ENCODE data around the gene THAP4. TPM values are rescaled to one million over a fixed set of nuclear protein-coding genes. Genes with fewer than 3 reads are reported as not detected.
A peak's percentile ranks its signal among the peaks of the same experiment; 100 is the strongest.

THAP4 gene
- total RNA-seq, 1 donor from 2014 or later, result 32.4 TPM

DNA sequence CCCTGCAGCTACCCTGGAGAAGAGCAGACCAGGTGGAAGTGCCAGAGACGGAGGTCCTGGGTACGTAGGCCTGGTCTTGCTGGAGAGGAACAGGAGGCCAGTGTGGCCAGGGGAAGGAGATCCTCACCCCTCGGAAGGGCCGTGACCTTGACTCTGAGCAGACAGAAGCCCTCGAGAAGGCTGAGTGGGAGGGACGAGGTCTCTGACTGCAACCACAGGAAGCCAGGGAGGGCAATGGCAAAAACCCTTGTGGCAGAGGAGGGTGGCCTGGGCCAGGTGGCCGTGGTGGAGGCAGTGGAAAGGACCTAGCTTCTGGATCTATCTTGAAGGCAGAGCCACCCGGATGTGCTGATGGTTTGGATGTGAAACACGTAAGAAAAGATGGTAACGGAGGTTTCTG is 28.1 kb downstream of the THAP4 start:
- H3K4me3 Mint-ChIP-seq (ENCODE audit: unreplicated experiment), result peak overlapping the region; percentile 62
- TF ChIP-seq, protein P1, sequence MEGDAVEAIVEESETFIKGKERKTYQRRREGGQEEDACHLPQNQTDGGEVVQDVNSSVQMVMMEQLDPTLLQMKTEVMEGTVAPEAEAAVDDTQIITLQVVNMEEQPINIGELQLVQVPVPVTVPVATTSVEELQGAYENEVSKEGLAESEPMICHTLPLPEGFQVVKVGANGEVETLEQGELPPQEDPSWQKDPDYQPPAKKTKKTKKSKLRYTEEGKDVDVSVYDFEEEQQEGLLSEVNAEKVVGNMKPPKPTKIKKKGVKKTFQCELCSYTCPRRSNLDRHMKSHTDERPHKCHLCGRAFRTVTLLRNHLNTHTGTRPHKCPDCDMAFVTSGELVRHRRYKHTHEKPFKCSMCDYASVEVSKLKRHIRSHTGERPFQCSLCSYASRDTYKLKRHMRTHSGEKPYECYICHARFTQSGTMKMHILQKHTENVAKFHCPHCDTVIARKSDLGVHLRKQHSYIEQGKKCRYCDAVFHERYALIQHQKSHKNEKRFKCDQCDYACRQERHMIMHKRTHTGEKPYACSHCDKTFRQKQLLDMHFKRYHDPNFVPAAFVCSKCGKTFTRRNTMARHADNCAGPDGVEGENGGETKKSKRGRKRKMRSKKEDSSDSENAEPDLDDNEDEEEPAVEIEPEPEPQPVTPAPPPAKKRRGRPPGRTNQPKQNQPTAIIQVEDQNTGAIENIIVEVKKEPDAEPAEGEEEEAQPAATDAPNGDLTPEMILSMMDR (IDR thresholded peaks at IDR 0.05; ENCODE audit: partially characterized antibody, unreplicated experiment), result no peak
- peaks cover 2% of the 10 kb centered on the region for H3K27me3 Mint-ChIP-seq (ENCODE audit: unreplicated experiment)
- peaks cover 3% of the 10 kb centered on the region for H3K9me3 Mint-ChIP-seq (ENCODE audit: unreplicated experiment)
- H3K4me1 Mint-ChIP-seq (ENCODE audit: low read depth, unreplicated experiment), result peaks cover 16% of the 10 kb centered on the region
- DNase-seq, result no peak
- H3K27ac Mint-ChIP-seq (ENCODE audit: unreplicated experiment), result no peak overlapping the region
- no peaks in the 10 kb centered on the region for H3K36me3 Mint-ChIP-seq (ENCODE audit: unreplicated experiment)

DNA sequence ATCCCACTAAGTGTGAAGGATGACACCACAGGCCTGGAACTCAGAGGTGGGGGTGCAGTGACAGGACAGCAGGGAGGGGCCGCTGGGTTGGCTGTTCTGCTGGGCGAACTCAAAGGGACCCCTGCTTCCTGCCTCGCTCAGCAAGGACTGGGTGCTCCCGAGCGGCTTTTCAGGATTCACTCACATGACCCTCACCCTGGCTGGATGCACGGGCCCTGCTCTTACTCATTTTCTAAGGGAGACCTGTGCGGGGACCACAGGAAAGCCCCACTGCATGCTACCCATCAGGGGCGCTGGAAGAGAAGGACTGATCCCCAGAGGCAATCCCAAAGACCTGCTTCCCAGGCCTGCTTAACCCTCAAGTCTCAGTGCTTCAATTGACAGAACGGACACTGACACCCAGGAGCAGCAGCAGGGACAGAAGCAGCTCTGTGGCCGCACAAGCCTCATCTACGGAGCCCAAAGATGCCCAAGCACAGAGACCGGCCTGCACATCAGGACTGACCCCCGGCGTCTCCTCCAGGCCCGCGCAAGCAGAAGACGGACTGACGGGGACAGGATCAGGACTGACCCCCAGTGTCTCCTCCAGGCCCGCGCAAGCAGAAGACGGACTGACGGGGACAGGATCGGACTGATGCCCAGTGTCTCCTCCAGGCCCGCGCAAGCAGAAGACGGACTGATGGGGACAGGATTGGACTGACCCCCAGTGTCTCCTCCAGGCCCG is 29.6 kb downstream of the THAP4 start:
- H3K27me3 Mint-ChIP-seq (ENCODE audit: unreplicated experiment), result peaks cover 2% of the 10 kb centered on the region
- no peak overlapping the region for H3K27ac Mint-ChIP-seq (ENCODE audit: unreplicated experiment)
- DNase-seq, result no peak
- peaks cover 8% of the 10 kb centered on the region for H3K4me1 Mint-ChIP-seq (ENCODE audit: low read depth, unreplicated experiment)
- TF ChIP-seq, protein P1 (IDR thresholded peaks at IDR 0.05; ENCODE audit: partially characterized antibody, unreplicated experiment), result no peak
- H3K4me3 Mint-ChIP-seq (ENCODE audit: unreplicated experiment), result no peak overlapping the region
- H3K9me3 Mint-ChIP-seq (ENCODE audit: unreplicated experiment), result peaks cover 1% of the 10 kb centered on the region
- H3K36me3 Mint-ChIP-seq (ENCODE audit: unreplicated experiment), result no peaks in the 10 kb centered on the region

DNA sequence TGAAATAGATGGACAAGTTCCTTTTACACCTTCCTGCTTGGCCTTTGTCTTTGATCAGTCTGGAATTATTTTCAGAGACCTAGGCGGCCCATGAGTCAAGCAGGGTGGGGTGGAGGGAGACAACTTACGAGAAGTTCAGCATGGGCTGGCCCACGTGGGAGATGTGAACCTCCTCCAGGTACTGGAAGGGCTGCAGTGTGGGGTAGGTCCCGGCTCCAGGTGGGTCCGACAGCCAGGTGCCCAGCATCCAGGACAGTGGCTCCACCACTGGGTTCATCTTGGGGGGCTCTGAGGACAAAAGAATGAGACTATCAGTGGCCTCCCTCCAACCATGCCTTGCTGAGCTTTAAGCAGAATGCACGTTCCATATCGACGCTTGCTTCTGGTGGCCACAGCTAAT is 30.8 kb downstream of the THAP4 start:
- Mint-ChIP-seq H3K27ac (ENCODE audit: unreplicated experiment) (no peak overlapping the region), H3K9me3 (ENCODE audit: unreplicated experiment) (peaks cover 4% of the 10 kb centered on the region), H3K27me3 (ENCODE audit: unreplicated experiment) (peaks cover 2% of the 10 kb centered on the region), H3K36me3 (ENCODE audit: unreplicated experiment) (peaks cover 5% of the 10 kb centered on the region), H3K4me3 (ENCODE audit: unreplicated experiment) (no peak overlapping the region), H3K4me1 (ENCODE audit: low read depth, unreplicated experiment) (peaks cover 2% of the 10 kb centered on the region)
- DNase-seq, result no peak
- TF ChIP-seq, protein P1 (IDR thresholded peaks at IDR 0.05; ENCODE audit: partially characterized antibody, unreplicated experiment), result no peak

DNA sequence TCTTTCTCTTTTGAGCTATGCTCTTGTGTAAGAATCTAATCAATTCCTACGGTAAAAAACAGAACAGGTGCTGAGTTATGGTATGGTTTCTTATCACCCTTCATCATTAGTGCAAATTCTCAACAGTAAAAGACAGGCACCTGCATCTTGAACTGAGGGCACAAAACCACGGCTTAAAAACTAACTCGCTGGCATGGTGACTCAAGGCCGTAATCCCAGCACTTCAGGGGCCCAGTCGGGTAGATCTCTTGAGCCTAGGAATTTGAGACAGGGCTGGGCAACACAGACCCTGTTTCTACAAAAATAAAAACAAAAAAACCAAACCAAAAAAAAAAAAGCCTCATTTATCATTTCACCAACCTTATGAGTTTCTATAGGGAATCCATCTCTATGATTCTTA is 33.3 kb downstream of the THAP4 start:
- Mint-ChIP-seq H3K9me3 (ENCODE audit: unreplicated experiment) (peaks cover 4% of the 10 kb centered on the region), H3K27me3 (ENCODE audit: unreplicated experiment) (peaks cover 2% of the 10 kb centered on the region), H3K36me3 (ENCODE audit: unreplicated experiment) (peaks cover 5% of the 10 kb centered on the region), H3K4me1 (ENCODE audit: low read depth, unreplicated experiment) (no peaks in the 10 kb centered on the region), H3K4me3 (ENCODE audit: unreplicated experiment) (no peak overlapping the region), H3K27ac (ENCODE audit: unreplicated experiment) (no peak overlapping the region)
- no peak for DNase-seq
- TF ChIP-seq, protein P1 (IDR thresholded peaks at IDR 0.05; ENCODE audit: partially characterized antibody, unreplicated experiment), result no peak

DNA sequence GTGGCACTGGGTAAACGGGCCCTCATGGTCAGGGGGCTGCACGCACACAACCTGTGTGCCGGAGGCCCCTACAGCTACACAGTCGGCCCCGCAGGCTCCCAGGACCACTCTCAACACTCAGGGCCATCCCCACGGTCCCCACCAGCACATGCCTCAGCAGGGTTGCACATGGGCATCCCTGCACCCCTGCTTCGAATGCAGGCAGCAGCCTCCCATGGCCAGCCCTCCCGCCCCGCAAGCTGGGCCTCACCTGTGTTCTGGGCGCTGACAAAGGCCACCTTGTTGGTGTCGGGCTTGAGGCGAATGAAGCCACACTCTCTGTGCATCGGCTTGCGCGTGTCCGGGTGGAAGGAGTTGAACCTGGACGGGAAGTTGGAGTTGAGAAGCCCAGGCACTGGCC is 34.2 kb downstream of the THAP4 start:
- Mint-ChIP-seq H3K9me3 (ENCODE audit: unreplicated experiment) (peaks cover 4% of the 10 kb centered on the region), H3K36me3 (ENCODE audit: unreplicated experiment) (peaks cover 5% of the 10 kb centered on the region), H3K27me3 (ENCODE audit: unreplicated experiment) (peaks cover 2% of the 10 kb centered on the region), H3K4me1 (ENCODE audit: low read depth, unreplicated experiment) (peaks cover 6% of the 10 kb centered on the region), H3K27ac (ENCODE audit: unreplicated experiment) (no peak overlapping the region), H3K4me3 (ENCODE audit: unreplicated experiment) (no peak overlapping the region)
- DNase-seq, result no peak
- TF ChIP-seq, protein P1 (IDR thresholded peaks at IDR 0.05; ENCODE audit: partially characterized antibody, unreplicated experiment), result no peak
